Parathyroid adenoma (tissue), 2 donors: ENCODE data around the gene CNTD1.

Source experiments
- H2AFZ ChIP-seq: fragments of 300-600 bp; sonication (generic); one replicate; pipeline ENCODE4 v1.7.0; 2017; ENCODE audit warnings: antibody characterized with exemption, mild to moderate bottlenecking
- H3K27ac ChIP-seq: fragments of 300-600 bp; sonication (generic); one replicate; pipeline ENCODE4 v1.7.0; 2017
- H3K27me3 ChIP-seq: fragments of 300-600 bp; sonication (generic); one replicate; pipeline ENCODE4 v1.7.0; 2017; ENCODE audit warnings: low read length; ENCODE audit not compliant: control insufficient read depth, insufficient read depth
- H3K36me3 ChIP-seq: fragments of 300-600 bp; sonication (generic); one replicate; pipeline ENCODE4 v1.7.0; 2017; ENCODE audit warnings: low read length; ENCODE audit not compliant: control insufficient read depth, insufficient read depth
- H3K4me1 ChIP-seq: fragments of 300-600 bp; sonication (generic); one replicate; pipeline ENCODE4 v1.7.0; 2017; ENCODE audit warnings: control low read depth
- H3K4me2 ChIP-seq: fragments of 300-600 bp; sonication (generic); one replicate; pipeline ENCODE4 v1.7.0; 2017; ENCODE audit warnings: low read length
- H3K4me3 ChIP-seq: fragments of 300-600 bp; sonication (generic); one replicate; pipeline ENCODE4 v1.7.0; 2017; ENCODE audit warnings: low read depth, low read length
- H3K79me2 ChIP-seq: fragments of 300-600 bp; sonication (generic); one replicate; pipeline ENCODE4 v1.7.0; 2017; ENCODE audit warnings: control low read depth
- H3K9ac ChIP-seq: fragments of 300-600 bp; sonication (generic); one replicate; pipeline ENCODE4 v1.7.0; 2017; ENCODE audit warnings: mild to moderate bottlenecking
- H3K9me3 ChIP-seq: fragments of 300-600 bp; sonication (generic); one replicate; pipeline ENCODE4 v1.7.0; 2017; ENCODE audit warnings: low read length; ENCODE audit not compliant: control insufficient read depth
- CTCF ChIP-seq: fragments of 300-600 bp; sonication (generic); IDR thresholded peaks from one replicate; pipeline ENCODE4 v1.7.0; 2017; ENCODE audit warnings: antibody characterized with exemption, mild to moderate bottlenecking
- donor health status: primary hyperparathyroidism.

CNTD1 gene

GRCh38 chr17:42818379-42818778 lies 19.7 kb downstream of the CNTD1 start:
- Histone ChIP-seq H2AFZ (no peak overlapping the region), H3K36me3 (no peaks in the 10 kb centered on the region), H3K4me1 (no peaks in the 10 kb centered on the region), H3K9me3 (no peaks in the 10 kb centered on the region), H3K27ac (no peak overlapping the region), H3K79me2 (peaks cover 3% of the 10 kb centered on the region), H3K9ac (no peak overlapping the region), H3K4me3 (no peak overlapping the region), H3K27me3 (no peaks in the 10 kb centered on the region), H3K4me2 (no peak overlapping the region)
- no peak for TF ChIP-seq CTCF

GRCh38 chr17:42819939-42820535 lies 21.4 kb downstream of the CNTD1 start:
- no peaks in the 10 kb centered on the region for H3K4me1 ChIP-seq

GRCh38 chr17:42821176-42821575 lies 22.5 kb downstream of the CNTD1 start:
- H3K4me3 ChIP-seq = no peak overlapping the region
- no peak overlapping the region for H3K9ac ChIP-seq
- H3K4me1 ChIP-seq = no peaks in the 10 kb centered on the region
- no peaks in the 10 kb centered on the region for H3K9me3 ChIP-seq
- no peaks in the 10 kb centered on the region for H3K27me3 ChIP-seq
- no peak overlapping the region for H3K27ac ChIP-seq
- no peaks in the 10 kb centered on the region for H3K36me3 ChIP-seq
- peaks cover 8% of the 10 kb centered on the region for H3K79me2 ChIP-seq
- TF ChIP-seq CTCF = no peak
- no peak overlapping the region for H3K4me2 ChIP-seq
- no peak overlapping the region for H2AFZ ChIP-seq

More at GRCh38 chr17:42819939-42820535, 21.4 kb downstream of the CNTD1 start:
- Histone ChIP-seq H3K4me2 (no peak overlapping the region), H3K27me3 (no peaks in the 10 kb centered on the region), H3K27ac (no peak overlapping the region), H3K4me3 (no peak overlapping the region), H3K36me3 (no peaks in the 10 kb centered on the region), H3K9ac (no peak overlapping the region), H2AFZ (no peak overlapping the region), H3K9me3 (no peaks in the 10 kb centered on the region), H3K79me2 (peaks cover 8% of the 10 kb centered on the region)
- peak; percentile 40 for TF ChIP-seq CTCF

GRCh38 chr17:42827472-42827871 lies 28.8 kb downstream of the CNTD1 start:
- H3K27ac ChIP-seq = no peak overlapping the region
- no peak overlapping the region for H3K4me3 ChIP-seq
- no peaks in the 10 kb centered on the region for H3K27me3 ChIP-seq
- H3K36me3 ChIP-seq = no peaks in the 10 kb centered on the region
- H3K4me2 ChIP-seq = no peak overlapping the region
- no peak for TF ChIP-seq CTCF
- H3K9me3 ChIP-seq = no peaks in the 10 kb centered on the region
- H3K79me2 ChIP-seq = peaks cover 8% of the 10 kb centered on the region
- peaks cover 4% of the 10 kb centered on the region for H3K4me1 ChIP-seq
- H3K9ac ChIP-seq = no peak overlapping the region
- no peak overlapping the region for H2AFZ ChIP-seq

- Histone ChIP-seq H3K4me1 (peaks cover 4% of the 10 kb centered on the region), H3K79me2 (peaks cover 8% of the 10 kb centered on the region), H3K36me3 (no peaks in the 10 kb centered on the region), H3K4me3 (no peak overlapping the region), H2AFZ (no peak overlapping the region), H3K9me3 (no peaks in the 10 kb centered on the region), H3K9ac (no peak overlapping the region), H3K27me3 (no peaks in the 10 kb centered on the region), H3K27ac (no peak overlapping the region), H3K4me2 (no peak overlapping the region)
- no peak for TF ChIP-seq CTCF
These were observed 32.3 kb downstream of the CNTD1 start for GRCh38 chr17:42830971-42831370.
